Spleen (tissue), 11 donors: Measurements from ENCODE around the gene ABTB1. TPM values are rescaled to one million over a fixed set of nuclear protein-coding genes. Genes with fewer than 3 reads are reported as not detected.
A peak's percentile ranks its signal among the peaks of the same experiment; 100 is the strongest.

ENCODE experiments used
- DNase-seq: peaks from one replicate; pipeline ENCODE4 v3.0.0-alpha.2; 2020
- H3K27ac ChIP-seq, 8 donors: fragments of 200-600 bp; sonication (generic) in 7 of 8; 1 replicate in 4 of 8; 2 replicates in 4 of 8; pipeline versions ENCODE4 v1.5.0 to v1.8.0; 2016 to 2021; ENCODE audit warnings: inconsistent platforms in 4 of 8, mild to moderate bottlenecking in 4 of 8, moderate library complexity in 1 of 8
- H3K27me3 ChIP-seq, 7 donors: fragments of 200-600 bp; sonication (generic) in 6 of 7; replicated peaks in 1 of 7; 1 replicate in 4 of 7; 2 replicates in 3 of 7; pipeline versions ENCODE4 v1.5.0 to v1.8.0; 2016 to 2021; ENCODE audit warnings: inconsistent platforms in 3 of 7, mild to moderate bottlenecking in 1 of 7
- H3K36me3 ChIP-seq, 6 donors: fragments of 200-600 bp; sonication (generic) in 5 of 6; 1 replicate in 4 of 6; 2 replicates in 2 of 6; pipeline versions ENCODE4 v1.5.0 to v1.8.0; 2016 to 2021; ENCODE audit warnings: inconsistent platforms in 2 of 6
- H3K4me1 ChIP-seq, 6 donors: fragments of 200-600 bp; sonication (generic) in 5 of 6; 1 replicate in 3 of 6; 2 replicates in 3 of 6; pipeline versions ENCODE4 v1.5.0 to v1.8.0; 2016 to 2021; ENCODE audit warnings: inconsistent platforms in 3 of 6
- H3K4me3 ChIP-seq, 8 donors: fragments of 200-600 bp; sonication (generic) in 7 of 8; 1 replicate in 4 of 8; 2 replicates in 4 of 8; pipeline versions ENCODE4 v1.5.0 to v1.8.0; 2016 to 2021; ENCODE audit warnings: inconsistent platforms in 4 of 8, mild to moderate bottlenecking in 4 of 8, moderate library complexity in 2 of 8
- H3K9me3 ChIP-seq, 8 donors: fragments of 200-600 bp; sonication (generic) in 7 of 8; 1 replicate in 4 of 8; 2 replicates in 4 of 8; pipeline versions ENCODE4 v1.5.0 to v1.8.0; 2016 to 2021; ENCODE audit warnings: inconsistent platforms in 4 of 8
- CTCF ChIP-seq, 11 experiments: fragments of 200-600 bp in 7 of 11; fragments of 450-650 bp in 4 of 11; sonication (generic) in 4 of 11; IDR thresholded peaks in 8 of 11; conservative IDR thresholded peaks in 3 of 11; 1 replicate in 7 of 11; 2 replicates in 4 of 11; pipeline versions ENCODE4 v1.4.0 to v1.8.0; 2016 to 2021; ENCODE audit warnings: antibody characterized with exemption in 11 of 11, inconsistent platforms in 4 of 11, mild to moderate bottlenecking in 1 of 11
- POLR2A ChIP-seq, 3 donors: fragments of 450-650 bp; IDR thresholded peaks; one replicate each; pipeline ENCODE4 v1.5.1; 2017; ENCODE audit warnings: antibody characterized with exemption in 3 of 3, mild to moderate bottlenecking in 1 of 3
- POLR2AphosphoS5 ChIP-seq, 3 donors: sonication (generic); formaldehyde crosslinking; IDR thresholded peaks; one replicate each; pipeline ENCODE4 v1.5.1; 2017; ENCODE audit warnings: antibody characterized with exemption in 3 of 3
- WGBS, 5 donors: extraction: QIAGEN DNeasy Blood & Tissue Kit in 3 of 5; methylation state at CpG; one replicate each; pipeline versions ENCODE4 v1.1.5 to v1.1.7; 2013 to 2018; 5-methylcytosine and 5-hydroxymethylcytosine counted together
- intact Hi-C: fragments of 100-400 bp; cut with DNase I; formaldehyde crosslinking; loops from one replicate; pipeline ENCODE4 v1.15.0; 2023; ENCODE audit warnings: low total_unique reads
- polyA plus RNA-seq, 3 donors: library from polyadenylated mRNA; stranded (reverse); fragments of 200-250 nt; gene quantifications; one replicate each; pipeline ENCODE4 v1.2.1, GENCODE V29; 2013
- total RNA-seq, 7 donors: library from RNA; depleted of rRNA in 3 of 7; stranded (reverse); fragments of >200 nt in 3 of 7; fragmentation: NEBNext Ultra II Directional in 4 of 7; extraction: Animal tissue kit (Norgen Biotek cat#: 25700) in 4 of 7; gene quantifications; one replicate each; pipeline versions ENCODE4 v1.1.0 to v1.2.1, GENCODE V29; 2016 to 2021
- donor health status: healthy with polysubstance abuse.
- donor health status: DM: no; HTN: no; CAD: no; lungs with moderate emphysema.
- donor health status: DM: no; HTN: no; CAD: no.
- donor health status: Bipolar disorder and iron deficiency.
- donor health status: healthy.
- donor health status: DM: no; HTN: no; CAD: no.
- donor health status: DM: yes; HTN: yes; CAD: no.

ABTB1 gene
- total and polyA plus RNA-seq, 10 donors, result 57.9 to 172 (median 145) TPM

DNA sequence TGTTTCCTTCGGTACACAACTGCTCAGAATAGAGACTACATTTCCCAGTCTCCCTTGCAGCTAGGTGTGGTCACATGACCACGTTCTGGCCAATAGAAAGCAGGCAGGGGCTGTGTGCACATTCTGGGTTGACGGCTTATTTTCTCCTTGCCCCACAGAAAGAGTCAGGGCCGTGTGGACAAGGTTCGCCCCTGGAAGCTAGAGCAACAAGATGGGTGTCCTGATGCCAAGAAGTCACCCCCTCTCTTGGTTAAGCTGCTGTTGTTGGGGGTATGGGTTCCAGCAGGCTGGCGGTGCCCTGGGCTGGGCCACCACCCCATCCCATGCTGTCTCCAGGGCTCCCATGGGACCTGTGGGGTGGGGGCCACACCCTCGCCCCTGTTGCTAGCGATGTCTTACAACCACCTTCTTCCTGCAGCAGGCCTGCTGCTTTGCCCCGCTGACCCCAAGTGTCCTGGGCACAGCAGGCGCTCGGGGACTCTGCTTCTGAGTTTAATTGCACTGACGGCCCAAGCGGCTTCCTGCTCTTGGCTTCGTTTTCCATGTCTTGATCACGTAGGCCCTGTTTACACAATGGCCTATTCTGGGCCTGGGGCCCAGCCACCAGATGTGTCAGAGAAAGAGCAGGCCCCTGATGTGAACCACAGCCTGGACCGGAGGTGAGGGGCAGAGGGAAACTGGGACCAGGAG lies 24.9 kb downstream of the ABTB1 start:
- Histone ChIP-seq H3K4me3 (peak overlapping the region in 2 of 8 donors; percentile 7 to 57), H3K27me3 (no peaks in the 10 kb centered on the region), H3K27ac (peak overlapping the region; percentile 53 to 86 (median 76)), H3K4me1 (peaks cover 24 to 80% (median 60%) of the 10 kb centered on the region in 6 donors), H3K9me3 (no peaks in the 10 kb centered on the region), H3K36me3 (peaks cover 0 to 22% (median 2%) of the 10 kb centered on the region in 6 donors)
- TF ChIP-seq POLR2A (IDR thresholded peaks at IDR 0.05) (no peak), POLR2AphosphoS5 (IDR thresholded peaks at IDR 0.05) (peak in 2 of 3 donors; percentile 55 to 62)
- 46 to 52% (median 50%) methylated on average over 11 to 16 of the region's 16 CpGs for WGBS, 5 donors
- intact Hi-C loops, result loop anchor here (10.0 kb wide), 1 partner anchor 127 kb away; the partner anchor contains the start of gene MGLL
- DNase-seq, result peak; percentile 90

DNA sequence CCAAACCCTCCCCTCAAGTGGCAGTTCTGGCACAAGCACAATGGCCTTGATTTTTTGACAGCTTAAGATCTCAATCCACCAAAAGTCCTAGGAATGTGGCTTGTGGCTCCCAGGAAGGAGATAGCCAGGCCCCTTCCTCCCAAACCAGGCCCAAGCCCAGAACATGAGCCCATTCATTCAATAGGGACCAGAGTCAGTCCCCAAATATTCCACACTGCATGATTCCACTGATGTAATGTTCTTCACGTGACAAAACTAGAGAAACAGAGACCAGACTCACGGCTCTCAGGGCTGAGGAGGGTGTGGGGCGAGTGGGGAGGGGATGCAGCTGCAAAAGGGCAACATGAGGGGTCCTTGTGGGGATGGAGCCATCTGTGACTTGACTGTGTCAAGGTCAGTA lies 25.5 kb downstream of the ABTB1 start:
- Histone ChIP-seq H3K9me3 (no peaks in the 10 kb centered on the region), H3K27me3 (no peaks in the 10 kb centered on the region), H3K4me1 (peaks cover 24 to 86% (median 64%) of the 10 kb centered on the region in 6 donors), H3K36me3 (peaks cover 0 to 16% (median 2%) of the 10 kb centered on the region in 6 donors), H3K27ac (peak overlapping the region; percentile 53 to 86 (median 76)), H3K4me3 (no peak overlapping the region)
- intact Hi-C loops, result loop anchor here (10.0 kb wide), 1 partner anchor 127 kb away; the partner anchor contains the start of gene MGLL
- peak; percentile 60 for DNase-seq
- WGBS, 5 donors, result 80 to 100% (median 88%) methylated on average over 3 of the region's 3 CpGs
- TF ChIP-seq POLR2AphosphoS5 (IDR thresholded peaks at IDR 0.05), result no peak
- no peak for TF ChIP-seq POLR2A (IDR thresholded peaks at IDR 0.05)
- no peak for TF ChIP-seq CTCF (IDR thresholded peaks at IDR 0.05 in 8 of 11, conservative IDR thresholded peaks at IDR 0.05 in 3 of 11)

DNA sequence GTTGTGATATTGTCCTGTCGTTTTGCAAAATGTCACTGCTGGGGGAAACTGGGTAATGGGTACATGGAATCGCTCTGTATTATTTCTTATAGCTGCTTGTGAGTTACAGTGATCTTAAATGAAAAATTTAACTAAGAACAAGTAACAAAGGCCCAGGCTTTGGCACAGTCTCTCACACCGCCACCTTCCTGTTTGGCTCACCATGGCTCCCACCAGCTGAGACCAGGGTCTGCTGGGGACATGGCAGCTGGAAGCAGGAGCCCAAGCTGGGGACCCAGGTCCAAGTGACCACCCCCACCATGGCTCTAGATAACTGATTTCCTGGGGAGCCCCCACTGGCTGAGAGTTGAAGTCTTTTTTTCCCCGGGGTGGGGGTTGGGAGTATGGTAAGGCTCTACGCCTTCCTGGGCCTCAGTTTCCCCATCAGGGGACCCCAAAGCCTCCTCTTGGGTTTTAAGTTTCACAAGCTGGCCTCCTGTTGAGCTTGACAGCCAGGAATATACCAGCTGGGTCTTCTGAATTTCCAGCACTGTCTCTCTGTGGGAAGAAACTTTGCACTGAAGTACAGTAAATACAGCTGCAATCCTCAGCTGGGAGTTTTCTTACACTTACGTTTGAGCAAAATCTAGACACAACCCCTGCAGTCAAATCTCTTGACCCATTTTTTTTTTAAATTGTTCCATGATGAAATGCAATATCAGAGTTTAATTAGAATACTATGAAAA lies 26.1 kb downstream of the ABTB1 start:
- H3K36me3 ChIP-seq, result peaks cover 0 to 10% (median under 1%) of the 10 kb centered on the region in 6 donors
- H3K27me3 ChIP-seq, result no peaks in the 10 kb centered on the region
- TF ChIP-seq POLR2AphosphoS5 (IDR thresholded peaks at IDR 0.05) (no peak), POLR2A (IDR thresholded peaks at IDR 0.05) (no peak), CTCF (IDR thresholded peaks at IDR 0.05 in 8 of 11, conservative IDR thresholded peaks at IDR 0.05 in 3 of 11) (no peak)
- DNase-seq, result peak; percentile 71
- H3K27ac ChIP-seq, result peak overlapping the region in 7 of 8 donors; percentile 27 to 86 (median 77)
- intact Hi-C loops, result loop anchor here (10.0 kb wide), 1 partner anchor 126 kb away; the partner anchor contains the start of gene MGLL
- H3K4me1 ChIP-seq, result peaks cover 24 to 91% (median 66%) of the 10 kb centered on the region in 6 donors
- H3K4me3 ChIP-seq, result no peak overlapping the region
- no peaks in the 10 kb centered on the region for H3K9me3 ChIP-seq
- WGBS, 5 donors, result 77 to 86% (median 84%) methylated on average over 6 of the region's 6 CpGs

DNA sequence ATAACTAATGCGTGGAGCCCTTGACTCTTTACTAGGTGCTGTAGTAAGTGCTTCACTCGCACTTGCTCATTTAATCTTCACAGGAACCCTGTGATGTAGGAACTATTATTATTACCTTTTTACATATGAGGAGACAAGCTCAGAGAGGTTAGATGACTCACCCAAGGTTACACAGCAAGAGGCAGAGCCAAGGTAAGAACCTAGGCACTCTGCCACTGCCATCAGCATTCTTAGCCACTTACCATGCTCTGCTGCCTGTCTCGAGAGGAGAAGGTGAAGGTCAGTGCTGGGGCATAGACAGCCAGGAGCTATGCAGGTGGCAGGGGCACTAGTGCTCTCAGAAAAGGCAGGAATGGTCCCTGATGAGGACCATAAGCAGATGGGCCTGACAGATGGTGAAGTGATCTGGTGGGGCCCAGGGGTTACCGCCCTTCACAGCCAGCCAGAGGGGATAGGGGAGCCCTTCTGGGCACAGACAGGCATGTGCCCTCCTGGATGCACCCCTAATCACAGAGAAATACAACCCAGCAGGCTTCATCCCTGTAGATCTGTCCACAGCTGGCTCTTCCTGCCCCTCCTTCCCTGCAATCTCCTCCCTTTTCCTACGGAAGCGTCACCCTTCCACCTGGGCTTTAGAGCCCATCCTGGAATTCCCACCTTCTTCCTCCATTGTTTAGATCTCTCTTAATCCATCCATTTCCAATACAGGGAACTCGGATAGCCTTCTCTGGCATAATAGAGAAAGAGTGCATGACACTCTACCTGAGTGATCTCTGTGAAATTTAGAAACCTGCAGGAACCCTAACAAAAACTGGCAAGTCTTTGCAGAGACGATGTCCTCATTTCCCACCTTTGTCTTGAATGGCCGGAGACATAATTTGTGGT lies 26.9 kb downstream of the ABTB1 start:
- peak; percentile 37 for DNase-seq
- 75 to 86% (median 77%) methylated on average over 9 of the region's 9 CpGs for WGBS, 5 donors
- H3K4me1 ChIP-seq, result peaks cover 24 to 87% (median 66%) of the 10 kb centered on the region in 6 donors
- H3K36me3 ChIP-seq, result peaks cover 0 to 4% (median 0%) of the 10 kb centered on the region in 6 donors
- TF ChIP-seq POLR2AphosphoS5 (IDR thresholded peaks at IDR 0.05), result peak in 1 of 3 donors; percentile 38
- no peak for TF ChIP-seq CTCF (IDR thresholded peaks at IDR 0.05 in 8 of 11, conservative IDR thresholded peaks at IDR 0.05 in 3 of 11)
- intact Hi-C loops, result loop anchor here (10.0 kb wide), 1 partner anchor 125 kb away; the partner anchor contains the start of gene MGLL
- no peaks in the 10 kb centered on the region for H3K9me3 ChIP-seq
- no peak overlapping the region for H3K4me3 ChIP-seq
- no peaks in the 10 kb centered on the region for H3K27me3 ChIP-seq
- H3K27ac ChIP-seq, result peak overlapping the region in 7 of 8 donors; percentile 19 to 86 (median 77)
